K562 (cell line): ENCODE results near the gene RNF207.

Experiments used
- CHD7 ChIP-seq: fragments of 200-600 bp; sonication (generic); IDR thresholded peaks from one replicate; pipeline ENCODE4 v1.6.1; 2012; ENCODE audit warnings: mild to moderate bottlenecking, low read depth, low read length, inconsistent platforms
- HCFC1 ChIP-seq: IDR thresholded peaks from 2 replicates; pipeline ENCODE4 v1.6.1; 2012; ENCODE audit warnings: low read depth, low read length, improper control_type of control experiment
- NFYB ChIP-seq: IDR thresholded peaks from 2 replicates; pipeline ENCODE4 v1.6.1; 2011; ENCODE audit warnings: mild to moderate bottlenecking, moderate library complexity; ENCODE audit not compliant: insufficient read length; ENCODE audit errors: extremely low read depth
- POLR2A ChIP-seq: fragments of 450-650 bp; conservative IDR thresholded peaks from 2 replicates; pipeline ENCODE4 v1.6.1; 2016
- ZBTB2 ChIP-seq: fragments of 450-650 bp; IDR thresholded peaks from 2 replicates; pipeline ENCODE4 v1.6.1; 2016; ENCODE audit warnings: antibody characterized with exemption
- TF ChIP-seq, protein P1 (sequence below): sonication (generic); formaldehyde crosslinking; IDR thresholded peaks from 2 replicates; pipeline ENCODE4 v1.8.1; 2022; ENCODE audit warnings: missing genetic modification reagents

GRCh38 chr1:6163973-6164617, 41.8 kb upstream of the RNF207 start:
- TF ChIP-seq NFYB (no peak), HCFC1 (no peak), CHD7 (no peak), POLR2A (no peak), ZBTB2 (no peak)
- TF ChIP-seq, protein P1, sequence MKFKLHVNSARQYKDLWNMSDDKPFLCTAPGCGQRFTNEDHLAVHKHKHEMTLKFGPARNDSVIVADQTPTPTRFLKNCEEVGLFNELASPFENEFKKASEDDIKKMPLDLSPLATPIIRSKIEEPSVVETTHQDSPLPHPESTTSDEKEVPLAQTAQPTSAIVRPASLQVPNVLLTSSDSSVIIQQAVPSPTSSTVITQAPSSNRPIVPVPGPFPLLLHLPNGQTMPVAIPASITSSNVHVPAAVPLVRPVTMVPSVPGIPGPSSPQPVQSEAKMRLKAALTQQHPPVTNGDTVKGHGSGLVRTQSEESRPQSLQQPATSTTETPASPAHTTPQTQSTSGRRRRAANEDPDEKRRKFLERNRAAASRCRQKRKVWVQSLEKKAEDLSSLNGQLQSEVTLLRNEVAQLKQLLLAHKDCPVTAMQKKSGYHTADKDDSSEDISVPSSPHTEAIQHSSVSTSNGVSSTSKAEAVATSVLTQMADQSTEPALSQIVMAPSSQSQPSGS (CRISPR knock-in tag), result no peak
